ENCODE measurements around the gene F2.
"Not testable (repeated sequence)": the region's sequence is repeated elsewhere in the genome, so short reads cannot be mapped to it uniquely, and the experiment has no call there.

The F2 gene

DNA sequence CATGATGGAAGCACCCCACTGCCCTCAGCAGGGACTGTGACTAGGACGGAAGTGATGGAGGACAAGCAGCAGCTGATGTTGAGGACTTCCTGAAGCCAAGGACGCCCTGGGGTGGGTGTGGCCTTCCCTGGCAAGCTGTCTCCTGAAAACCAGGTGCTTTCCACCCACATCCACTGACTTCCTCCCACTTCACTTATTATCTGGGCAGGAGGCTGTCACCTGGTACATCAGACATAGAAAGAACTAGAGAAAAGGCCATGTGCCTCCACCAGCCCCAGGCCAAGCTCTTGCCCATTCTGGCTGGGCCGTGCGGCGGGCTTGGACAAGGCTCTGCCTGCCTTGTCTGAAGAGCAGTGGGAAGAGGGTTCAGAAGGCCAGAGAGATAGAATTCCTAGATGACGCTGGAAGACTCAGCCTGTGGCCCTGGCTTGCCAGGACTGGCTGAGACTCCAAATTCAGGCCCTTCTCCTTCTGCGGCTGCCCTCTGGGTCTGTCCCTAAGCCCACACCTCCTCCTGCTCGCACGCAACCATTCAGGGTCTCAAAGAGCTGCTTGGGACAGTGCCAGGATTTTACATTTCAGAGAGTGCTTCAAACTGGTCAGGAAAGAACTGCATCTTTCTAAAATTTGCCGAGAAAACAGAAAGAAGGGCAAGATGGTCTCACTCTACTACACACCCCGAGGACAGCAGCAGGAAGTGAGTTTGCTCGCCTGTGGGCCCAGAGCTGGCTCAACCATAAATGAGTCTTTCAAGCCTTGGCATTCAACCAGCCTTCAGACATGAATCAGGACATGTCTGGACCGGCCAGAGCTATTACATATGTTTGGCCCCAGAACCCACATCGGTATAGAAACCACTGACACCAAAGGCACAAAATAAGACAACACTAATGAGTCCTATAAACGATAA lies 31.9 kb upstream of the F2 start:
- DNase-seq, result peak; percentile 74

DNA sequence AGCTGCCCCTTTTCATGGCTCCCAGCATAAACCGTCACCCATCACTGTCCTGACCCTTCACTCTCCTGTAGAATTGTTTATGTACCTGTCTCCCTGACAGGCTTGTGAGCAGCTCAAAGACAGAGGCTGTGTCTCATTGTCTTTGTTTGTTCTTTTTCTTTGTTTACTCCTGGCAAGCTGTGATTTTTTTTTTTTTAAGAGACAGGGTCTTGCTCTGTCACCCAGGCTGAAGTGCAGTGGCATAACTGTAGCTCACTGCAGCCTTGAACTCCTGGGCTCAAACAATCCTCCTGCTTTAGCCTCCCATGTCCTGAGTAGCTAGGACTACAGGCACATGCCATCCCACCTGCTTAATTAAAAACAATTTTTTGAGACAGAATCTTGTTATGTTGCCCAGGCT lies 28.3 kb upstream of the F2 start:
- DNase-seq, result no peak

DNA sequence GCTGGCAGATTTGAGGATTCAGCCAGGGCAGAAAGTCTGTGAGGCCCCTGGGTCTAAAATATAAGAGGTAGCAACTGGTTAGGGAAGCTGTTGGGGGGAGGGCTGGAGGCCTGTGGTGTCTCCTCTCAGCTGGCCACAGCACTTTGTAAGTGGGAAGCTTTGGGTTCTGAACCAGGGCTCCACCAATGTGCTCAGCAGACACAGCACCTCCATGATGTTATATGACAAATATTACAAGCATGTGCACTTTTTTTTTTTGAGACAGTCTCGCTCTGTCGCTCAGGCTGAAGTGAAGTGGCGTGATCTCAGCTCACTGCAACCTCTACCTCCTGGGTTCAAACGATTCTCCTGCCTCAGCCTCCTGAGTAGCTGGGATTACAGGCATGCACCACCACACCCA lies 26.6 kb upstream of the F2 start:
- DNase-seq, result no peak

DNA sequence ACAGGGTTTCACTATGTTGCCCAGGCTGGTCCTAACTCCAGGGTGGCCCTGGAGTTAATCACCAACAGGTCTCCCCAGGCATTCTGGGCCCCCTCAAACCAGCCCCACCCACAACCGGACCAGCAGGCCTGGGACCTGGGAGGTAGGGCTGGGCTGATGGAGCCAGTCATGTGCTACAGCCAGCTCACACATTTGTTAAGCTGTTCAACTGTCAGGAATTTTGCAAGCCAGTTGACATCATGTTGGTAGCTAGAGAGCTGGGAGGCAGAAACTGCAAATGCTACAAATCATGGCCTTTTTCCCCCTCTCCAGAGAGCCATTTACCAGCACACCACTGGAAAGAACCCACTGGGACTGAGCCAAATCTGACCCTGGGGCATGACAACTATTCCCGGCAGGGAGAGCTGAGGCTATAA lies 25.4 kb upstream of the F2 start:
- no peak for DNase-seq

DNA sequence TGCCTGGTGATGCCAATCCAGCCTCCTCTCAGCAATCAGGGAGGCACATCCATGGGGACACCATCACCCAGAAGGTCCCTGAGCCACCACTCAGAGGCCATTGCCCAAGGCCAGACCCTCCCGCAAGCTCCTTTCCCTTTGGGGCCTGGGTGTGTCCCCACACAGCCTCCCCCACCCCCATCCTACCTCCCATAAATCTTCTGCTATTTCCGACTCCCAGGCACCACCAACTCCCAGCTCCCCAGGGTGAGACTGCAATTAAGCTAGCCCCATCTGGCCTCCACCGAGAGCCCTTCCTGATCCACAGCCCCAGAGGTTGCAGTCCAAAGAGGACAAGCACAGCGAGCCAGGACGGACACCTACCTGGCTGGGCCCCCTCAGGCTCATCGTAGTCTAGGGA lies 24.9 kb upstream of the F2 start:
- DNase-seq, result no peak

DNA sequence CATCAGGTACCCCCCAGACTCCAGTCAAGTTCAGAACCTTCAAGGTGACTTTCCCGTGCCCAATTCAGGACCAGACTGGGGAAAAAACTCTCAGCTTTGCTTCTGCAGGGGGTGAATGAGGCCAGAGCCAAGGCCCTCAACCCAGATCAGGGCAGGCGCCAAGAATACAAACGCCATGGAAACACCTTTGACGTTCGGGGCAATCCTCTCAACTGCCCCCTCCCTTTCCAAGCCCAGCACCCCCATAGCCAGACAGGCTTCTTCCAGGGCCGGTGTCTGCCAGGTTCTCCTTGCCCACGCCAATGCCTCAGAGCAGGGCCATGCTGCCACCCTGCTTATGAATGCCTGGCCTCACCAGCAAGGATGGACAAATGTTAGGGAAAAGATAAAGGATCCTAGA lies 24.4 kb upstream of the F2 start:
- DNase-seq, result no peak

DNA sequence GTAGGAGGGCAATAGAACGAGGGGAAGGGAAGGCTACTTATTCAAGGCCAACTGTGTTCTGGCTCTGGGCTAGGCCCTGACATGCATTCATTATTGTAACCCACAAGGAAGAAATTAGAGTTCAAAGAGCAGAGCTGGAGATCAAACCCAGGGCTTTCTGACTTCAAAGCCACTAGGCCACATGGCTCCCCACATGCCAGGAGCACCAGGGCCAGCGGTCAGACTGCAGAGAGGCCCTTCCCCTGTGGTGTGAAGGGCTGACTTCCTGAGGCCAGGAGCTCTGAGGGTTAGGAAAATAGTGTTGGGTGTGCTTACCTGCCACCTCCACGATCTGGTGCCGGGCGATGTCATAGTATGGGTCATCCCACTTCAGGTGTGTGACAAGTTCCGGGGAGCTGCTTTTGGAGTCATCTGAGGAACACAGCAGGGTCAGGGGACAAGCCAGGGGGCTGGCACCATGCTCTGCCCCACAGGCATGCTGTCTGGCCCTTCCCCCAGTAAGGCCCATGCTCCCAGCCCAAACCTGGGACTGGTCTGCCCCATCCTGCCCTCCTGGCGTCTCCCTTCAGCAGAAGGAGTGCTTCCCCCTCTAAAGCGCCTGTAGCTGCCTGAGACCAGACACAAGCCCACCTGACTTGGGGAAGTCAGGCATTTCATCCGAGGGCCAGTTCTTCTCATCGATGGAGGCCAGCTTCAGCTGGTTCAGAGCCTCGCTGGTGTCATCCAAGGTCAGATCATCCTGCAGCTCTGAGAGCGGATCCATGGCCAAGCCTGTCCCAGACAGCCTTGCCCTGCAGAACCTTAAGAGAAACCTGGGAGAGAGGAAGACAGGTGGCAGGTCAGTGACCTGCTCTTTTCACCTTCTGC lies 23.4 kb upstream of the F2 start:
- DNase-seq, result no peak

DNA sequence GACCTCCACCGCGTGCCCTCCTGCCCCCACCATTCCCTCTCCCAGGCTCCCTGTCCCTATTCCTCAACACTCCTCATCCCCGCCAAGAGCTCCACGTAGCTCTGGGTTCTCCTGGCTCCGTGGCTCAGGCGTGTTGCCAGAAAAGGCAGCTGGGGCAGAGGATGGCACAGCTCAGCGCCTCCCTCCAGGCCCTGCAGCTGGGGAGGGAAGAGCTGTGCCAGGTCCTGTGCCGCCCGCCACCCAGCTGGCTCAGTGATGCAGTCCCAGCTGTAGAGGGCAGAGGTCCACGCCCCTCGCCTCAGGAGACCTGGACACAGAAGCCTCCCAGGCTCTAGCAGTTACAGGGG lies 22.8 kb upstream of the F2 start:
- no peak for DNase-seq

DNA sequence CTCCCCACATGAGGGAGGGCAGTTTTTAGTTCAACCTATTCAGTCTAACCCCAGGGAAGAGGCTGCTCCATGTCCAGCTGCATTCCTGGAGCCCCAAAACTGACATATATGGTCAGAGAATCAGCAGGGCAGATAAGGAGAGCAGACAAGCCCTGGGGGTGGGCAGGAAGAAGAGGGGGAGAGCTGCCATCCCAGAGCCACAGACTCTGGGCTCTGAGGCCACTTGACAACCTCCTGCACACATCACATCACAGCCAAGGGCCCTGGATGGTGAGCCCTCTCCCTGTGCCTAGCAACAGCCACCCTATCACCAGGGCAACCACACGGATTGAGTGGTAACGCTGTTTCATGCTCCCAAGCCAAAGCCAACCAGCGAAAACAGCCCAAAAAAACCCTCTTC lies 21.7 kb upstream of the F2 start:
- no peak for DNase-seq

DNA sequence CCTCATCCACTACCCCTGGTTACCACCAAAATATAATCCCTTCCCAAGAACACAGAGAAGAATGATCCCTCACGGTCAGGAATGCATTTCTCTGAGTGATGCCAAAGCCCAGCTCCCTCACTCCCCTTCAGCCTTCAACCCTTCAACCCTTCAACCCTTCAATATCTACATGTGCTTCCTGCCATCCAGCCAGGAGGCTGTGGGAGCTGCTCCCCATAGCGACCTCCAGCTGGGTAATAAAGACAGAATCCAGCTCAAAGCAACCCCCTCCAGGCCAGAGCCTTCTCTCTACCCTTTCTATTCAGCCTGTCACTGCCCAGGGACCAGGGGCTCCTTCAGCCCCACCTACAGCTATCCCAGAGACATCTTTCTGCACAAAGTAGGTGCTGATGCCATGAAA lies 21.3 kb upstream of the F2 start:
- no peak for DNase-seq

DNA sequence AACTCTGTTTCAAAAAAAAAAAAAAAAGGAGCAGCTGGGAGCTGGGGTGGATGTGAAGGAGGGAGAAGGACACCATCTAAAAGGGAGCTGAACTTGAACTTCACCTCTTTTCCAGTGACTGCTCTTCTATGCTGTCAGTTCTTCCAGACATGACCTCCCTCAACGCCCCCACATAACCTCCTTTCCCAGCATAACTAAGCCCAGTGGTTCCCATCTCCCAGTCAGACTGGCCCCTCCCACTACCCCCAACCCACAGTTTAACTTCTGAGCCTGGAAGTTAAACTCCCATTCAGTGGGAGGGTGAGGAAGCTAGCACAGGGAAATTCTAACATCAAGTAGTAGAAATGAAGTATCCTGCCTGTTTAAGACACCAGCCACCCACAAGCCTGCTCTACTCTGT lies 20.4 kb upstream of the F2 start:
- no peak for DNase-seq

DNA sequence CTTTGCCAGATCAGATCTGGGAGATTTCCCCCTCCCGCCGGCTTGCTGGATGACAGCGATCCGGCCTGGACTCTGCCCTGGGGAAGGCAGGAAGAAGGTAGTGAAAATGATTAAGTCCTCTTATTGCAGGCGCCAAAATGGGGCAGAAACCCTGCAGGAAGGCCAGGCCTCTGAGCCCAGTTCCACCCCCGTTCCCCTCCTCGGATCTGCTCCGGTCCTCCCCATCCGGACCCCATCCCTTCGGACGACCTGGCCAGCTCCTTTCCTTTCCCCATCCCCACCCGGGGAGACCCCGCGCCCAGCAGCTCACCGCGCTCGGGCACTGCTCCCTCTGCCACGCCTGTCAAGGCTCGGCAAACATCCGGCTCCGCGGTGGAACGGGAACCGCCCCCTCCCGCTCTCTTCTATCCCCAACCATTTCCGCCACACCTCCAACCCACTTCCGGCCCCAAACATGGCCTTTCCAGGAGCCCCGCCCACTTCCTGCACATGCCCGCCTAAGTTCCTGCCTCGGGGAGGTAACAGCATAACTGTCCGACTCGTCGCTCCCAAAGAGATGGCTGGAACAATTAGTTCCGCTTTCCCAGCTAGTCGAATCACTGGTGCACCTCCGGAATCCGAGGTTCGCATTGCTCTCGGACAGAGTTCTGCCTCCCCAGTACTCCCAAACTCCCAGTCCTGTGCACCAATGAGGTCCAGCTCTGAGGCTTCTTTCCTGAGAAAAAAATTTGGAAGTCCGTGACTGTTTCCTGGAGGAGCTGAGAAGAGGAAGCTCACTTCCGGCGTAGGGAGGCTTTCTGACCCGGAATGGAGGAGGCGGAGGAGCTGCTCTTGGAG lies 18.6 kb upstream of the F2 start, which contains the start of the genes ARHGAP1 and ZNF408:
ARHGAP1 (minus strand) TSS at position 379 of the 837 bp plus-strand sequence. CDS start 4,512 bp downstream, outside the sequence.
ZNF408 (plus strand) TSS at position 791 of the 837 bp plus-strand sequence; CDS start at position 808, 17 bp downstream.
- DNase-seq, result peak; percentile 95

DNA sequence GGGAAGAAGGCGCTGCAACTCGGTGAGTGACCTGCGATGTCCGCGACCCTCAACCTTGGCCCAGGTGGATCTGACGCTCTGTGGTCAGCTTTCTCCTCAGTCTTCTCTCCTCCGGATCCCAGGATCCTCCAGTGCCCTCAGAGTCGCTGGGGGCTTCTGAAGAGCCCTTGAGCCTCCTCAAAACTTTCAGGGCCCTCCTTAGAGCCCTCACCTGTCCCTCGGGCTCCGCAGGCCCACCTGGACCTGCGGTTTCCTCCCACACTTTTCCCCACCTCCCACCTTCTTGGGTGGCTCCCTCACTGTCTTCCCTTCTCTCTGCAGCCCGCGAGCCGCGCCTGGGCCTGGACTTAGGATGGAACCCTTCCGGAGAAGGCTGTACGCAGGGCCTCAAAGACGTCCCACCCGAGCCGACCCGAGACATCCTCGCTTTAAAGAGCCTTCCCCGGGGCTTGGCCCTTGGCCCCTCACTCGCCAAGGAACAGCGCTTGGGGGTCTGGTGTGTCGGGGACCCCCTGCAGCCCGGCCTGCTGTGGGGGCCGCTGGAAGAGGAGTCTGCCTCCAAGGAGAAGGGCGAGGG lies 17.8 kb upstream of the F2 start:
- DNase-seq, result no peak

DNA sequence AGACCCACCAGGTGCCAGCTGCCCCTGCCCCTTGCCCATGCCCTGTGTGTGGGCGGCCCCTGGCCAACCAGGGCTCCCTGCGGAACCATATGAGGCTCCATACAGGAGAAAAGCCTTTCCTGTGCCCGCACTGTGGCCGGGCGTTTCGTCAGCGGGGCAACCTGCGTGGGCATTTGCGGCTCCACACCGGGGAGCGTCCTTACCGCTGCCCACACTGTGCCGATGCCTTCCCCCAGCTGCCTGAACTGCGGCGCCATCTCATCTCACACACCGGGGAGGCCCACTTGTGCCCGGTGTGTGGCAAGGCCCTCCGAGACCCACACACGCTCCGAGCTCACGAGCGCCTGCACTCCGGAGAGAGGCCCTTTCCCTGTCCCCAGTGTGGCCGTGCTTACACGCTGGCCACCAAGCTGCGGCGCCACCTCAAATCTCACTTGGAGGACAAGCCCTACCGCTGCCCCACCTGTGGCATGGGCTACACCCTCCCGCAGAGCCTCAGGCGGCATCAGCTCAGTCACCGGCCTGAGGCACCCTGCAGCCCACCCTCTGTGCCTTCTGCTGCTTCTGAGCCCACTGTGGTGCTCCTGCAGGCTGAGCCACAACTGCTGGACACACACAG lies 13.8 kb upstream of the F2 start:
- no peak for DNase-seq

DNA sequence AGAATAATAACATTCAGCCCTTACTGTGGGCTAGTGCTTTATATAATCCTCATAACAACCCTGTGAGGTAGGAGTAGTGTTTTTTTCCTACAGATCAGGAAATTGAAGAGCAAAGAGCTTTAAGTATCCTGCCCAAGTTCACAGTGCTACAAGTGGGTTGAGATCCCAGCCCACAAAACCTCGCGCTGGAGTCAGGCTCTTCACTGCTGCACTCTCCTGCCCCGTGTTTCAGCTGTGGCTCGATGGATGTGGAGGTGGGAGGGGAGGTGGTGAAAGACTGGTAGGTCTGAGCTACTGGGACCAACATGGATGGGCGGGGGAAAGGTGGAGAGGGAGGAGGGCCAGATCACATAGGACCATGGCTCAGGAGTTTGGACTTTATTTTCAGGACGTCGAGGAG lies 12.1 kb upstream of the F2 start:
- no peak for DNase-seq

DNA sequence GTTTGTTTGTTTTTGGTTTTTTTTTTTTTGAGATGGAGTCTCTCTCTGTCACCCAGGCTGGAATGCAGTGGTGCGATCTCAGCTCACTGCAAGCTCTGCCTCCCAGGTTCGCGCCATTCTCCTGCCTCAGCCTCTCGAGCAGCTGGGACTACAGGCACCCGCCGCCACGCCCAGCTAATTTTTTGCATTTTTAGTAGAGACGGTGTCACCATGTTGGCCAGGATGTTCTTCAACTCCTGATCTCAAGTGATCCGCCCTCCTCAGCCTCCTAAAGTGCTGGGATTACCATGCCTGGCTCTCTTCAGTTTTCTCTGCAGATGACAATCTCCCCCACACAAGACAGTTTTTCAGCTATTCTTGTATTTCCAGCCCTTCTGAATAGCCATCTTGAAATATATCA lies 9.7 kb upstream of the F2 start:
- DNase-seq, result not testable (repeated sequence)

DNA sequence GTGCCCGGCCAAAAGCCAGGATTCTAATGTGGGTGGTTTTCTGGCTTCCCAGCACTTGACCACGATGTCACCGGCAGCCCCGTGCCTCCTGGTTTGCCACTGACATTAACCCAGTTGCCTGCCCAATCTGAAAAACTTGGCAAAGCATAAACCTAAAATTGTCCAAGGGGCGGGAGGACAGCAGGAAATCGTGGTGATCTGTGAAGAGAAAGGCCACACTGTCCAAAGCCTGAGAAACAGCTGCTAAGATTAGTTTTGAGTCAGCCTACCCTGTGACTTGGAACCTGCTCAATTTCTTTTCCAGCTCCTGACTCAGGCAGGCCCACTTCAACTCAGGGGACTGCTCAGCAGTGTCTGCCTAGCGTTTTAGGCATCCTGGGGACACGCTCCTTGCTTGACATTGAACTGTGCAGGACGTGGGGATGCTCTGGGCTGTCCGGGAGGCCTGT lies 8.2 kb upstream of the F2 start:
- DNase-seq, result no peak

DNA sequence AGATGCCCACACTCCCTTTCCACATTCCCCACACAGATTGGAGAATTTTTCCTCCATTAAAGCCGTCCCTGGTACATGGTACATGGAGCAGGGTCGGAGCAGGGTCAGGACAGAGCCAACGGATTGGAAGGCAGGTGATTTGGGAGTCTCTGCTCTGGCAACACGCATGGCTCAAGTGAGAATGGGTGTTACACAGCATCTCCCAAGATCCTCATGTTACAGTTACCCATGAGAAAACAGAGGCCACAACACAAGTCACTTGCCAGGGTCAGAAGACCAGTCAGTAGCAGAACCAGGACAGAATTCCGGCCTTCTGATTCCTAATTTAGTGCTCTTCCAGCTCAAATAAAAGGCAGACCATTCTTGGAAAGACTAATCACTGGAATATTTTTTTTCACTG lies 7.7 kb upstream of the F2 start:
- DNase-seq, result no peak

DNA sequence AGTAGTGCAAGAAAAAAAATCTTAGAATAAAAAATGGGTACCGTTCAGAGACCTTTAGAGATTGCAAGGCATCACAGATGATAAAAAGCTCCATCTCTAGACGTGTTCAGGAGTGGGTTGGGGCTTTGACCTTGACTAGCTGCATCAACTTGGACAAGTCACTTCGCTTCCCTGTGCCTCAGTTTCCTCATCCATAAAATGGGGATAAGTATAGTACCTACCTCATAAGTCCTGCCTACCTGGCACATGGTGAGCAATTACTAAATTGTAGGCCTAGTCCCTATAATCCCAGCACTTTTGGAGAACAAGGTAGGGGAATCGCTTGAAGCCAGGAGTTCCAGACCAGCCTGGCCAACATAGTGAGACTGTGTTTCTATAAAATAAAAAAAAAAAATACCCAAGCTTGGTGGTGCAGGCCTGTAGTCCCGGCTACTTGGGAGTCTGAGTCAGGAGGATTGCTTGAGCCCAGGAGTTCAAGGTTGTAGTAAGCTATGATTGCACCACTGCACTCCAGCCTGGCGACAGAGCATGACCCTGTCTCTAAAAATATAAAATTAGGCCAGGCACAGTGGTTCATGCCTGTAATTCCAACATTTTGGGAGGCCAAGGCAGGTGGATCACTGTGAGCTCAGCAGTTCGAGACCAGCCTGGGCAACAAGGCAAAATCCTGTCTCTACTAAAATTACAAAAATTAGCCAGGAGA lies 6.0 kb upstream of the F2 start:
- DNase-seq, result no peak

DNA sequence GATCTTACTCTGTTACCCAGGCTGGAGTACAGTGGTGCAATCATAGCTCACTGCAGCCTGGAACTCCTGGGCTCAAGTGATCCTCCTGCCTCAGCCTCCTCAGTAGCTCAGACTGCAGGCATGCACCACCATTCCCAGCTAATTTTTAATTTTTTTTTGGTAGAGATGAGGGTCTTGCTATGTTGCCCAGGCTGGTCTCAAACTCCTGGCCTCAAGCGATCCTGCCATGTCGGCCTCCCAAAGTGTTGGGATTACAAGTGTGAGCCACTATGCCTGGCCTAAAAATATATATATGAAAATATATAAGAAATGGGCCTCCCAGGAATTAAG lies 1.2 kb upstream of the F2 start:
- DNase-seq, result not testable (repeated sequence)

All from NCI-H2029 treated with DMSO at 0.1 percent for 48 hours (cell line).